C4-2B (cell line): ENCODE data around the gene HCN2.
A peak's percentile ranks its signal among the peaks of the same experiment; 100 is the strongest.

Experiments used
- H3K27ac ChIP-seq: fragments of 450-650 bp; 2 replicates; pipeline ENCODE4 v1.5.1; 2017
- ZFX ChIP-seq: fragments of 450-650 bp; IDR thresholded peaks from 2 replicates; pipeline ENCODE4 v1.6.1; 2017
- TF ChIP-seq, protein P1 (sequence below): fragments of 450-650 bp; conservative IDR thresholded peaks from 2 replicates; pipeline ENCODE4 v1.5.1; 2017; ENCODE audit warnings: mild to moderate bottlenecking

Gene HCN2

DNA sequence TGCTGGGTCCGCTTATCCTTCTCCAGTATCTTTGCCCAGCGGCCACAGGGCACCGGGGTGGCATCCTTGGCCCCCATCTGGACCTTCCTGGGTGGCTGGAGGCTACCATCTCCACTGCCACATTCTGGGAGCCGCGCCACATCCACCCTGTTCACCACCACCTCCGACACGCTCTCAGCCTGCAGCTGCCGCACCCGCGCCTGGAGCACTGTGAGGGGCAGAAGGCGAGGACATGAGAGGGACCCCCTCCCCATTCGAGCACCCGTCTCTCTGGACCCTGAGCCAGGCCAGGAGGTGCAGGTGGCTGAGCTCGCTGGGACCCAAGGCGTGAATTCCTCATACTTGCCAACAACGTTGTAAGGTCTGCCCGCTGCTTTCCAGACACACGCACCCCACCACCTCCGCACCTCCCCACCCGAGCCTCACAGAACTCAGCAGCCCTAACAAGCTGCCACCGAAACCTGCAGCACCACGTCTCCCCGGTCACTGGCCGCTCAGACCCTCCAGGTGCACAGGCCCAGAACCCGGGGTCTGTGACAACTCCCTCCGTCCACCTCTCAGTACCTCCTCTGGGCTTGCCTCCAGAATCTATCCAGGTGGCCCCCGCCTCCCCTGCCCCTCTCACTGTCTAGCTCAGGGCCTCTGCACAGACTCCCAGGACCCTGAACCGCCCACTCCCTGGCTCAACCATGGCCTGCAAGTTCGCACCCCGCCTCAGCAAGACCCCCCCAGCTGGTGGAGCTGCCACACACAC lies 40.5 kb downstream of the HCN2 start:
- H3K27ac ChIP-seq = no peak overlapping the region
- TF ChIP-seq, protein P1, sequence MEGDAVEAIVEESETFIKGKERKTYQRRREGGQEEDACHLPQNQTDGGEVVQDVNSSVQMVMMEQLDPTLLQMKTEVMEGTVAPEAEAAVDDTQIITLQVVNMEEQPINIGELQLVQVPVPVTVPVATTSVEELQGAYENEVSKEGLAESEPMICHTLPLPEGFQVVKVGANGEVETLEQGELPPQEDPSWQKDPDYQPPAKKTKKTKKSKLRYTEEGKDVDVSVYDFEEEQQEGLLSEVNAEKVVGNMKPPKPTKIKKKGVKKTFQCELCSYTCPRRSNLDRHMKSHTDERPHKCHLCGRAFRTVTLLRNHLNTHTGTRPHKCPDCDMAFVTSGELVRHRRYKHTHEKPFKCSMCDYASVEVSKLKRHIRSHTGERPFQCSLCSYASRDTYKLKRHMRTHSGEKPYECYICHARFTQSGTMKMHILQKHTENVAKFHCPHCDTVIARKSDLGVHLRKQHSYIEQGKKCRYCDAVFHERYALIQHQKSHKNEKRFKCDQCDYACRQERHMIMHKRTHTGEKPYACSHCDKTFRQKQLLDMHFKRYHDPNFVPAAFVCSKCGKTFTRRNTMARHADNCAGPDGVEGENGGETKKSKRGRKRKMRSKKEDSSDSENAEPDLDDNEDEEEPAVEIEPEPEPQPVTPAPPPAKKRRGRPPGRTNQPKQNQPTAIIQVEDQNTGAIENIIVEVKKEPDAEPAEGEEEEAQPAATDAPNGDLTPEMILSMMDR = no peak
- TF ChIP-seq ZFX = no peak

DNA sequence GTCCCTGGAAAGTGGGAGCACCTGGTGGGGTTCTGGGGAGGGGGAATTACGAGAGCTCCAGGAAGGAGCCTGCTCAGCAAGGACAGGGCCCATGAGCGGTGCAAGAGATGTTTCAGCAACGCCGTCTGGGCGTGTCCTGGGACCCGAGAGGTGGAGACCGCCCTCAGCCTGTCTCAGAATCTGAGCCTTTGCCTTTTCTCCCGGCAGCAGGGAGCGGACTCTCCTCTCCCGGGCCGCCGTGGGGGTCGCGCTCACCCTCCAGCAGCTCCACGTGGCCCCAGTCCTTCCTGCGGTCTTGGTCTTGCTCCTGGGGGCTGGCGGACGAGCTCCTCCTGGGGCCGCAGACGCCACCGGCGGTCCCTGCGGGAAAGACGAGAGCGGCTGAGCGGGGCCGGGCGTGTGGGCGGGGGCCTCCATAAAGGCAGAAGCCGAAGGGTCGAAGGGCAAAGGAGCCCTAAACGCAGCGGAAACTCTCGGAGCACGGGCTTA lies 42.9 kb downstream of the HCN2 start:
- peak overlapping the region; percentile 84 for H3K27ac ChIP-seq
- no peak for TF ChIP-seq ZFX
- TF ChIP-seq, protein P1 = no peak

DNA sequence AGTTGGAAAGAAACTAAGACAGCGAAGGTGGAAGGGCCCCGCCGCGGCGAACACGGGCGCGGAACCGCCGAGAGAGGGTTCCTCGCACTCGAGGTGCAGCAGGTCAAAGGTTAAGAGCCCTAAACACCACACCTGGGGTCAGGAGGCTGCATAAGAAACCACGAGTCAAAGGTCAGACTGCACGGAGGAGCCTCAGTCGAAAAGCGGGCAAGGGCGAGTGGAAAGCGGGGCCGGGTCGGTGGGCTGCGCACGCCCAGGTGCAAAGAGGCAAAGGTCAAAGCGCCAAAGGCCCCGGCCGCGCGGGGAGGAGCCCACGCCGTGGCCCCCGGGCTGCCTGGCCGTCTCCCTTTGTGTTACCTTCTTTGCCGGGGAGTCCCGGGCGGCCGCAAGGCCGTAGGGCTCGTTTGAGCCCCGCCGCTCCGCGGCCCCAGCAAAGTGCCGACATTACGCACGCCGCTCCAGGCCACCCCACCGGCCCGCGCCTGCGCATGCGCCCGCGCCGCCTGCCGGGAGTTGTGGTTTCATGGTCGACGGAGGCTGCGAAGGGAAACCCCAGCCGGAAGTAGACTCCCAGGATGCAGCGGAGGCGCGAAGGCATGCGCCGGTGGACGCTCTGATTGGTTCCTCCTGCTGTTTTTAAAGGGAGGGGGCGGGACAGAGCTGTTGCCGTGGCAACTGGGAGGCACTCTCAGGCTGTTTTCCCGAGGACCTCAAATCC lies 43.5 kb downstream of the HCN2 start, which contains the start of gene POLRMT:
Gene POLRMT, minus strand, starts transcription at position 470 of the 718 bp plus-strand sequence. Its CDS starts 25 bp downstream, at position 445.
- peak within 1 kb of the TSS; percentile 84 for H3K27ac ChIP-seq
- TF ChIP-seq, protein P1 = no peak
- TF ChIP-seq ZFX = peak; percentile 59; the same call in 1 of the 2 replicates

DNA sequence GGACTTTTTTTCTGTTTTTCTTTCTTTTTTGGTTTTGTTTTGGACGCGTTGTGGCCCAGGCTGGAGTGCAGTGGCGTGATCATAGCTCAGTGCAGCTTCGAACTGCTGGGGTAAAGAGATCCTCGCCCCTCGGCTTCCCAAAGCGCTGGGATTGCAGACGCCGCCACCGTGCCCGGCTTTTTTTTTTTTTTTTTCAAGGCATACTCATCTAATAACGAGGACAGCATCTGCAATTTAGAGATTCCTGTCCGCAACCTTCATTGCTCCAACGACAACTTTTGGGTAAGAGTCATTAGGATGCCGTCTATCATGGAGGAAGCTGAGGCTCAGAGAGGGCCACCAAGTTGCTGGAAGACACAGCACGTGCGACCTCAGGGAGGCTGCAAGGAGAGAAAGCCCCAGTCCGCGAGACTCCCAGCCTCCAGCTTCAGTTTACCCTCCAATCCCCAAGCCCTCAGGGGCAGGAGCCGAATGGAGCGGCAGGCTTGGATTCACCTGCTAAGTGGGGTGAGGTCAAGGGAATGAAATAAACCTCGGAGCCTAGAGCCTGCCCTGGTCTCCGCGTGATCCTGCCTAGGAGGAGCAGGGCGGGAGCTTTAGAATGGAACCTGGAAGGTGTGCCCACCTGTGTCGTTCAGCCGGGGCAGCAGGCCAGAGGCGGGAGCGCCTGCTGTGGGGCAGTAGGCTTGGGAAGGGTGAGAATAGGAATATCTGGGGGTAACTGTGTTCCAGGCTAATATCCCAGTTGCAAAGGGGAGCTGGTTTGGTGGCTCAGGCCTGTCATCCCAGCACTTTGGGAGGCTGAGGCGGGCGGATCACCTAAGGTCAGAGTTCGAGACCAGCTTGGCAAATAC lies 44.3 kb downstream of the HCN2 start:
- H3K27ac ChIP-seq = peak overlapping the region; percentile 84
- TF ChIP-seq, protein P1 = no peak
- no peak for TF ChIP-seq ZFX

DNA sequence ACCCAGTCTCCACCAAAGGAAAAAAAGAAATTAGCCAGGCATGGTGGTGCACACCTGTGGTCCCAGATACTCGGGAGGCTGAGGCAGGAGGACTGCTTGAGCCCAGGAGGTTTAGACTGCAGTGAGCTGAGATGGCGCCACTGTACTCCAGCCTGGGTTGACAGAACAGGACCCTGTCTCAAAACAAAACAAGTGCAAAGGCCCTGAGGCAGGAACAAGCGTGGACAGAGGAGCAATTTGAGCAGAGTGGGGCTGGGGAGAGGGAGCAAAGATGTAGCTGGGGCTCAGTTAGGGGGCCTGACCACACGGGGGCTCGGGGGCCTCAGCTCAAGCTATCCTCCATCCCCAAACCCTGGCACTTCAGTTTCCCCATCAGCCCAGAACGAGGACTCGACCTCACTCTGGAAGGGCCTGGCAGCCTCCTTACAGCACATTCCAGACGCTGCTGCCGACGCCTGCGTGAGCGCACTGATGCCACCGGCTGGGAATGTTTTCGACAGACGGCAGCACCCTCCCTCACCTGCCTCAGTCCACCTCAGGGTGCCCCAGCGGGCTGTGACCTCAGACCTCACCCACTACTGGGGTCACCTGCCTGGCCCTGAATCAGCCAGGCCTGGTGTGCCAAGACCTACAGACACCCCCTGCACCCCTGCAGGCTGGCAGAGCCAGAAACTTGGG lies 45.4 kb downstream of the HCN2 start:
- H3K27ac ChIP-seq = no peak overlapping the region
- no peak for TF ChIP-seq ZFX

DNA sequence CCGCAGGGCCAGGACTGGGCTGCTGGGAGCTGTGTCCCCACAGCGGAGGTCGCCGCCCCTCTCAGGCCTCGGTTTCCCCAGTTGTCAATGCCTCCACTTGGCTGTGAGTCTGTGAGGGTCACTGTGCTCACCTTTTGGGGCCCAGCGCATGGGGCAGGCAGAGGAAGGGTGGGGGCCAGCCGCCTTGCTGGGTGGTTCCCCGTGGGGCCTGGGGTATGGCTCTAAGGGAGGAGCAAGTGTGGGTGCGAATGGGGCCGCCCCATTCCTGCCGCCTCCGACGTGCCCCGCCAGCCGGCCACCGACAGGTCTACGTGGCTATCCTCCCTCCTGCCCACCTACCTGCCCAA lies 49.2 kb downstream of the HCN2 start:
- TF ChIP-seq ZFX = no peak
- TF ChIP-seq, protein P1 = no peak
- peak overlapping the region; percentile 4; the same call in 1 of the 2 replicates for H3K27ac ChIP-seq
